Neural cell (in vitro differentiated cells): Measurements from ENCODE around the gene SEC63.

Experiments used
- EP300 ChIP-seq: fragments of 450-650 bp; conservative IDR thresholded peaks from 2 replicates; pipeline ENCODE4 v1.6.1; 2014; ENCODE audit warnings: antibody characterized with exemption, mild to moderate bottlenecking, moderate library complexity; ENCODE audit not compliant: poor library complexity, severe bottlenecking
- EZH2 ChIP-seq: fragments of 200-600, 300-800 bp; shearing (Covaris generic), sonication (generic); IDR thresholded peaks from 2 replicates; pipeline ENCODE4 v1.6.1; 2014; ENCODE audit warnings: antibody characterized with exemption, low read length, borderline replicate concordance, mild to moderate bottlenecking; ENCODE audit not compliant: insufficient read depth, poor library complexity, severe bottlenecking
- MXI1 ChIP-seq: fragments of 450-650 bp; conservative IDR thresholded peaks from 2 replicates; pipeline ENCODE4 v1.6.1; 2014; ENCODE audit warnings: antibody characterized with exemption, mild to moderate bottlenecking; ENCODE audit not compliant: poor library complexity, severe bottlenecking
- POLR2AphosphoS5 ChIP-seq: IDR thresholded peaks from 2 replicates; pipeline ENCODE4 v1.6.1; 2012
- RAD21 ChIP-seq: fragments of 450-650 bp; conservative IDR thresholded peaks from 2 replicates; pipeline ENCODE4 v1.6.1; 2014; ENCODE audit warnings: antibody characterized with exemption, mild to moderate bottlenecking, moderate library complexity
- SMC3 ChIP-seq: fragments of 450-650 bp; conservative IDR thresholded peaks from 2 replicates; pipeline ENCODE4 v1.6.1; 2014; ENCODE audit warnings: antibody characterized with exemption, mild to moderate bottlenecking, moderate library complexity; ENCODE audit not compliant: poor library complexity
- TAF1 ChIP-seq: IDR thresholded peaks from 2 replicates; pipeline ENCODE4 v1.6.1; 2012; ENCODE audit warnings: low read depth
- TF ChIP-seq, protein P1 (sequence below): fragments of 450-650 bp; IDR thresholded peaks from 2 replicates; pipeline ENCODE4 v1.5.1; 2014; ENCODE audit warnings: antibody characterized with exemption, mild to moderate bottlenecking, moderate library complexity; ENCODE audit not compliant: poor library complexity, severe bottlenecking
- TF ChIP-seq, protein P2 (sequence below): IDR thresholded peaks from 2 replicates; pipeline ENCODE4 v1.6.1; 2012; ENCODE audit warnings: borderline replicate concordance

DNA sequence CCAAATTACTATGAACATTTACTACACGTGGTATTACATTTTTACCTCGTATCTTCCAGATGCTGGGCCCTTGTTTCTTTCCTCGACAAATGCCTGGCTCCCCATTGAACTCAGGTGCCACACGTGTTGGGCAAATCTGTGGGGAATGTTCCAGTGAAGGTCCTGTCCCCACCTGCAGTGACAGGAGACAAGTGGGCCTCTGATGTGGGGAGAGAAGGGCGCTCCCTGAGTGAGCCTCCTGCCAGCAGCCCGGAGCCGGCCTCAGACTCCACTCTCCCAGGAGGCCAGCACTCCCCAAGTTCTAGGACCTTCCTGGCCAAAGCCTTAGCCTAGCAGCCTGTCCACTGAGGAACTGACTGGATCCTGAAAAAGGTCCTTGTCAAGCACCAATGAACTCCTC lies 112.2 kb downstream of the SEC63 start:
- TF ChIP-seq EZH2 (no peak), RAD21 (no peak), POLR2AphosphoS5 (no peak), EP300 (no peak), SMC3 (no peak), TAF1 (no peak), MXI1 (no peak)
- TF ChIP-seq, protein P1, sequence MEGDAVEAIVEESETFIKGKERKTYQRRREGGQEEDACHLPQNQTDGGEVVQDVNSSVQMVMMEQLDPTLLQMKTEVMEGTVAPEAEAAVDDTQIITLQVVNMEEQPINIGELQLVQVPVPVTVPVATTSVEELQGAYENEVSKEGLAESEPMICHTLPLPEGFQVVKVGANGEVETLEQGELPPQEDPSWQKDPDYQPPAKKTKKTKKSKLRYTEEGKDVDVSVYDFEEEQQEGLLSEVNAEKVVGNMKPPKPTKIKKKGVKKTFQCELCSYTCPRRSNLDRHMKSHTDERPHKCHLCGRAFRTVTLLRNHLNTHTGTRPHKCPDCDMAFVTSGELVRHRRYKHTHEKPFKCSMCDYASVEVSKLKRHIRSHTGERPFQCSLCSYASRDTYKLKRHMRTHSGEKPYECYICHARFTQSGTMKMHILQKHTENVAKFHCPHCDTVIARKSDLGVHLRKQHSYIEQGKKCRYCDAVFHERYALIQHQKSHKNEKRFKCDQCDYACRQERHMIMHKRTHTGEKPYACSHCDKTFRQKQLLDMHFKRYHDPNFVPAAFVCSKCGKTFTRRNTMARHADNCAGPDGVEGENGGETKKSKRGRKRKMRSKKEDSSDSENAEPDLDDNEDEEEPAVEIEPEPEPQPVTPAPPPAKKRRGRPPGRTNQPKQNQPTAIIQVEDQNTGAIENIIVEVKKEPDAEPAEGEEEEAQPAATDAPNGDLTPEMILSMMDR: no peak
- TF ChIP-seq, protein P2, sequence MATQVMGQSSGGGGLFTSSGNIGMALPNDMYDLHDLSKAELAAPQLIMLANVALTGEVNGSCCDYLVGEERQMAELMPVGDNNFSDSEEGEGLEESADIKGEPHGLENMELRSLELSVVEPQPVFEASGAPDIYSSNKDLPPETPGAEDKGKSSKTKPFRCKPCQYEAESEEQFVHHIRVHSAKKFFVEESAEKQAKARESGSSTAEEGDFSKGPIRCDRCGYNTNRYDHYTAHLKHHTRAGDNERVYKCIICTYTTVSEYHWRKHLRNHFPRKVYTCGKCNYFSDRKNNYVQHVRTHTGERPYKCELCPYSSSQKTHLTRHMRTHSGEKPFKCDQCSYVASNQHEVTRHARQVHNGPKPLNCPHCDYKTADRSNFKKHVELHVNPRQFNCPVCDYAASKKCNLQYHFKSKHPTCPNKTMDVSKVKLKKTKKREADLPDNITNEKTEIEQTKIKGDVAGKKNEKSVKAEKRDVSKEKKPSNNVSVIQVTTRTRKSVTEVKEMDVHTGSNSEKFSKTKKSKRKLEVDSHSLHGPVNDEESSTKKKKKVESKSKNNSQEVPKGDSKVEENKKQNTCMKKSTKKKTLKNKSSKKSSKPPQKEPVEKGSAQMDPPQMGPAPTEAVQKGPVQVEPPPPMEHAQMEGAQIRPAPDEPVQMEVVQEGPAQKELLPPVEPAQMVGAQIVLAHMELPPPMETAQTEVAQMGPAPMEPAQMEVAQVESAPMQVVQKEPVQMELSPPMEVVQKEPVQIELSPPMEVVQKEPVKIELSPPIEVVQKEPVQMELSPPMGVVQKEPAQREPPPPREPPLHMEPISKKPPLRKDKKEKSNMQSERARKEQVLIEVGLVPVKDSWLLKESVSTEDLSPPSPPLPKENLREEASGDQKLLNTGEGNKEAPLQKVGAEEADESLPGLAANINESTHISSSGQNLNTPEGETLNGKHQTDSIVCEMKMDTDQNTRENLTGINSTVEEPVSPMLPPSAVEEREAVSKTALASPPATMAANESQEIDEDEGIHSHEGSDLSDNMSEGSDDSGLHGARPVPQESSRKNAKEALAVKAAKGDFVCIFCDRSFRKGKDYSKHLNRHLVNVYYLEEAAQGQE: no peak
